IPS DF 6.9 (cell line): ENCODE results near the gene ZNF654.
A peak's percentile ranks its signal among the peaks of the same experiment; 100 is the strongest.

Source experiments
- DNase-seq: peaks from one replicate; pipeline ENCODE4 v3.0.0-alpha.2; 2013; ENCODE audit warnings: low read depth, low spot score
- H3K27ac ChIP-seq: one replicate; pipeline ENCODE4 v1.5.1; 2013; ENCODE audit warnings: low read length, control low read depth
- H3K27me3 ChIP-seq: 2 replicates; pipeline ENCODE4 v1.6.1; 2013; ENCODE audit warnings: mild to moderate bottlenecking, low read length; ENCODE audit not compliant: control insufficient read depth, insufficient read depth
- H3K36me3 ChIP-seq: 2 replicates; pipeline ENCODE4 v1.6.1; 2013; ENCODE audit warnings: low read length; ENCODE audit not compliant: control insufficient read depth, insufficient read depth
- H3K4me1 ChIP-seq: 2 replicates; pipeline ENCODE4 v1.6.1; 2013; ENCODE audit warnings: low read length; ENCODE audit not compliant: control insufficient read depth, insufficient read depth
- H3K4me3 ChIP-seq: 2 replicates; pipeline ENCODE4 v1.5.1; 2013; ENCODE audit warnings: mild to moderate bottlenecking, low read length
- H3K9me3 ChIP-seq: 2 replicates; pipeline ENCODE4 v1.6.1; 2013; ENCODE audit warnings: low read length, inconsistent platforms; ENCODE audit not compliant: control insufficient read depth, insufficient read depth
- WGBS: extraction: QIAGEN DNeasy Blood & Tissue Kit; methylation state at CpG from one replicate; pipeline ENCODE4 v1.1.7; 2013; ENCODE audit warnings: mixed read lengths, missing lambda C conversion rate; ENCODE audit not compliant: insufficient read length, insufficient coverage; 5-methylcytosine and 5-hydroxymethylcytosine counted together

Gene ZNF654

GRCh38 chr3:88133711-88134263 lies 74.7 kb downstream of the ZNF654 start:
- Histone ChIP-seq H3K36me3 (no peaks in the 10 kb centered on the region), H3K27ac (no peak overlapping the region), H3K9me3 (no peaks in the 10 kb centered on the region), H3K27me3 (no peaks in the 10 kb centered on the region), H3K4me1 (no peaks in the 10 kb centered on the region), H3K4me3 (no peak overlapping the region)
- DNase-seq = no peak
- no CpG with 5 or more reads among the region's 1 CpG for WGBS

- Histone ChIP-seq H3K27ac (no peak overlapping the region), H3K36me3 (no peaks in the 10 kb centered on the region), H3K4me3 (no peak overlapping the region), H3K27me3 (no peaks in the 10 kb centered on the region), H3K9me3 (no peaks in the 10 kb centered on the region), H3K4me1 (no peaks in the 10 kb centered on the region)
- no CpG with 5 or more reads among the region's 1 CpG for WGBS
- DNase-seq = no peak
Measured at GRCh38 chr3:88137836-88138235, 78.8 kb downstream of the ZNF654 start.

- no peaks in the 10 kb centered on the region for H3K27me3 ChIP-seq
- no peaks in the 10 kb centered on the region for H3K36me3 ChIP-seq
- no peak overlapping the region for H3K27ac ChIP-seq
- H3K4me1 ChIP-seq = no peaks in the 10 kb centered on the region
- no peak for DNase-seq
- WGBS = no CpG with 5 or more reads among the region's 4 CpGs
- no peak overlapping the region for H3K4me3 ChIP-seq
- no peaks in the 10 kb centered on the region for H3K9me3 ChIP-seq
Measured at GRCh38 chr3:88141458-88142083, 82.5 kb downstream of the ZNF654 start.

GRCh38 chr3:88142094-88142624 lies 83.1 kb downstream of the ZNF654 start:
- Histone ChIP-seq H3K4me3 (no peak overlapping the region), H3K36me3 (no peaks in the 10 kb centered on the region), H3K27ac (no peak overlapping the region), H3K9me3 (no peaks in the 10 kb centered on the region), H3K27me3 (no peaks in the 10 kb centered on the region), H3K4me1 (no peaks in the 10 kb centered on the region)
- no peak for DNase-seq
- WGBS = no CpG with 5 or more reads among the region's 3 CpGs

GRCh38 chr3:88147261-88147660 lies 88.2 kb downstream of the ZNF654 start:
- Histone ChIP-seq H3K27ac (no peak overlapping the region), H3K36me3 (no peaks in the 10 kb centered on the region), H3K4me1 (0 out of 2 replicates have a peak, but pooled peaks cover 1% of the 10 kb centered on the region), H3K4me3 (no peak overlapping the region), H3K27me3 (no peaks in the 10 kb centered on the region), H3K9me3 (no peaks in the 10 kb centered on the region)
- no peak for DNase-seq

GRCh38 chr3:88148651-88149050 lies 89.6 kb downstream of the ZNF654 start:
- WGBS = no CpG with 5 or more reads among the region's 17 CpGs

GRCh38 chr3:88149101-88149508 lies 90.0 kb downstream of the ZNF654 start:
- no peak for DNase-seq
- no CpG with 5 or more reads among the region's 16 CpGs for WGBS
- Histone ChIP-seq H3K9me3 (no peaks in the 10 kb centered on the region), H3K36me3 (no peaks in the 10 kb centered on the region; the same call in 1 of the 2 replicates), H3K27me3 (no peaks in the 10 kb centered on the region), H3K4me1 (0 out of 2 replicates have a peak, but pooled peaks cover 1% of the 10 kb centered on the region), H3K27ac (no peak overlapping the region), H3K4me3 (peak overlapping the region; percentile 99; the same call in 1 of the 2 replicates)

More at GRCh38 chr3:88148651-88149050, 89.6 kb downstream of the ZNF654 start:
- no peak for DNase-seq
- Histone ChIP-seq H3K27ac (no peak overlapping the region), H3K4me3 (peak overlapping the region; percentile 99; the same call in 1 of the 2 replicates), H3K27me3 (no peaks in the 10 kb centered on the region), H3K9me3 (no peaks in the 10 kb centered on the region), H3K4me1 (0 out of 2 replicates have a peak, but pooled peaks cover 1% of the 10 kb centered on the region), H3K36me3 (no peaks in the 10 kb centered on the region; the same call in 1 of the 2 replicates)

GRCh38 chr3:88149509-88150362 lies 90.7 kb downstream of the ZNF654 start, which contains the start of gene C3orf38:
Gene C3orf38 (plus strand): TSS chr3:88149959. CDS start chr3:88150053, 94 bp downstream.
- Histone ChIP-seq H3K9me3 (no peaks in the 10 kb centered on the region), H3K27me3 (no peaks in the 10 kb centered on the region), H3K36me3 (peaks cover 3% of the 10 kb centered on the region; the same call in 1 of the 2 replicates), H3K27ac (no peak within 1 kb of the TSS), H3K4me3 (peak within 1 kb of the TSS; percentile 99), H3K4me1 (0 out of 2 replicates have a peak, but pooled peaks cover 1% of the 10 kb centered on the region)
- peak; percentile 74 for DNase-seq
- no CpG with 5 or more reads among the region's 57 CpGs for WGBS

GRCh38 chr3:88150371-88150770 lies 91.3 kb downstream of the ZNF654 start:
- 0 out of 2 replicates have a peak, but pooled peaks cover 1% of the 10 kb centered on the region for H3K4me1 ChIP-seq
- no peaks in the 10 kb centered on the region for H3K27me3 ChIP-seq
- no CpG with 5 or more reads among the region's 8 CpGs for WGBS
- no peak overlapping the region for H3K27ac ChIP-seq
- no peak for DNase-seq
- H3K9me3 ChIP-seq = no peaks in the 10 kb centered on the region
- H3K4me3 ChIP-seq = peak overlapping the region; percentile 99
- peaks cover 4% of the 10 kb centered on the region; the same call in 1 of the 2 replicates for H3K36me3 ChIP-seq

GRCh38 chr3:88150806-88151205 lies 91.8 kb downstream of the ZNF654 start:
- Histone ChIP-seq H3K27ac (no peak overlapping the region), H3K9me3 (no peaks in the 10 kb centered on the region), H3K4me3 (peak overlapping the region; percentile 99; the same call in 1 of the 2 replicates), H3K4me1 (0 out of 2 replicates have a peak, but pooled peaks cover 1% of the 10 kb centered on the region), H3K36me3 (peaks cover 4% of the 10 kb centered on the region; the same call in 1 of the 2 replicates), H3K27me3 (no peaks in the 10 kb centered on the region)
- no peak for DNase-seq
- WGBS = no CpG with 5 or more reads among the region's 6 CpGs
